Kidney (tissue), 14 donors: ENCODE measurements around the gene MAML3. TPM values are rescaled to one million over a fixed set of nuclear protein-coding genes. Genes with fewer than 3 reads are reported as not detected.

Source experiments
- DNase-seq, 5 donors: peaks; one replicate each; pipeline ENCODE4 v3.0.0-alpha.2; 2013 to 2020
- FAIRE-seq: peaks from 2 replicates; lab custom pipeline; 2012; peaks lifted over from hg19 to GRCh38; lab: Jason Lieb, UNC
- H3K27ac ChIP-seq, 2 donors: one replicate each; pipeline ENCODE4 v1.7.0; 2013; ENCODE audit warnings: low read depth in 2 of 2, low read length in 2 of 2, inconsistent platforms in 1 of 2
- H3K27me3 ChIP-seq: one replicate; pipeline ENCODE4 v1.7.1; 2013; ENCODE audit warnings: low read length, inconsistent platforms; ENCODE audit not compliant: control insufficient read depth, insufficient read depth
- H3K36me3 ChIP-seq, 3 donors: one replicate each; pipeline versions ENCODE4 v1.7.0 to v1.7.1; 2013; ENCODE audit warnings: low read length in 3 of 3, control low read depth in 1 of 3, inconsistent platforms in 1 of 3; ENCODE audit not compliant: insufficient read depth in 3 of 3, control insufficient read depth in 2 of 3
- H3K4me1 ChIP-seq, 3 donors: one replicate each; pipeline versions ENCODE4 v1.7.0 to v1.7.1; 2013; ENCODE audit warnings: low read length in 3 of 3, inconsistent platforms in 1 of 3, low read depth in 1 of 3; ENCODE audit not compliant: control insufficient read depth in 2 of 3, insufficient read depth in 2 of 3
- H3K4me3 ChIP-seq, 3 donors: one replicate each; pipeline versions ENCODE4 v1.7.0 to v1.8.1; 2013; ENCODE audit warnings: low read length in 3 of 3, control low read depth in 1 of 3, inconsistent platforms in 1 of 3
- H3K9ac ChIP-seq, 3 donors: one replicate each; pipeline versions ENCODE4 v1.7.0 to v1.7.1; 2013; ENCODE audit warnings: low read length in 3 of 3, control low read depth in 1 of 3, inconsistent platforms in 1 of 3
- H3K9me3 ChIP-seq, 3 donors: one replicate each; pipeline versions ENCODE4 v1.7.0 to v1.7.1; 2013; ENCODE audit warnings: low read length in 3 of 3, control low read depth in 1 of 3, inconsistent platforms in 1 of 3; ENCODE audit not compliant: control insufficient read depth in 2 of 3, insufficient read depth in 1 of 3
- CTCF ChIP-seq: IDR thresholded peaks from 3 replicates; pipeline ENCODE4 v1.5.1; 2012; ENCODE audit warnings: mild to moderate bottlenecking, moderate library complexity, borderline replicate concordance; ENCODE audit not compliant: insufficient read depth; ENCODE audit errors: extremely low read depth
- intact Hi-C: fragments of 100-400 bp; cut with DNase I; formaldehyde crosslinking; loops from one replicate; pipeline ENCODE4 v1.11.1; 2022
- polyA plus RNA-seq: library from polyadenylated mRNA; stranded (reverse); fragments of 350-450 nt; fragmentation: Illumina TruSeq; extraction: RNeasy Lipid Tissue Mini Kit (QIAGEN cat#74804); gene quantifications from one replicate; pipeline ENCODE4 v1.2.3, GENCODE V29; 2014; ENCODE audit warnings: low read depth, low replicate concordance; ENCODE audit not compliant: insufficient read depth
- total RNA-seq: library from RNA; stranded (reverse); fragmentation: NEBNext Ultra II Directional; extraction: Animal tissue kit (Norgen Biotek cat#: 25700); gene quantifications from one replicate; pipeline ENCODE4 v1.2.1, GENCODE V29; 2021
- donor health status: control.
- donor health status: control.
- donor health status: control.
- donor health status: control.
- donor health status: control.
- donor health status: DM: yes; HTN: yes; CAD: no.
- donor health status: Normal renal cell carcinoma (clear cell type).

Gene MAML3
- total and polyA plus RNA-seq, 2 donors from 2014 or later: 1.4 to 10.4 TPM

GRCh38 chr4:139823345-139823744 is 330.6 kb downstream of the MAML3 start:
- Histone ChIP-seq H3K9ac (no peak overlapping the region), H3K9me3 (no peaks in the 10 kb centered on the region), H3K27me3 (no peaks in the 10 kb centered on the region), H3K36me3 (no peaks in the 10 kb centered on the region), H3K4me1 (no peaks in the 10 kb centered on the region), H3K4me3 (no peak overlapping the region), H3K27ac (no peak overlapping the region)
- no peak for FAIRE-seq
- intact Hi-C loops: no loop called here
- no peak for TF ChIP-seq CTCF
- DNase-seq: no peak

GRCh38 chr4:139822391-139822790 is 331.6 kb downstream of the MAML3 start:
- TF ChIP-seq CTCF: no peak
- H3K36me3 ChIP-seq: no peaks in the 10 kb centered on the region
- H3K27me3 ChIP-seq: no peaks in the 10 kb centered on the region
- no peak for FAIRE-seq
- H3K9ac ChIP-seq: no peak overlapping the region
- no peaks in the 10 kb centered on the region for H3K4me1 ChIP-seq
- intact Hi-C loops: no loop called here
- H3K9me3 ChIP-seq: no peaks in the 10 kb centered on the region
- no peak overlapping the region for H3K4me3 ChIP-seq
- DNase-seq: no peak
- no peak overlapping the region for H3K27ac ChIP-seq

GRCh38 chr4:139819082-139819481 is 334.9 kb downstream of the MAML3 start:
- Histone ChIP-seq H3K36me3 (no peaks in the 10 kb centered on the region), H3K27ac (no peak overlapping the region), H3K9me3 (no peaks in the 10 kb centered on the region), H3K9ac (no peak overlapping the region), H3K4me3 (no peak overlapping the region), H3K27me3 (no peaks in the 10 kb centered on the region), H3K4me1 (peaks cover 0 to 6% (median 2%) of the 10 kb centered on the region in 3 donors)
- FAIRE-seq (no peak), DNase-seq (no peak)
- no peak for TF ChIP-seq CTCF
- intact Hi-C loops: no loop called here
